HG03039 (cell line): ENCODE data around the gene ANKRD30A.
"Not testable (repeated sequence)": the region's sequence is repeated elsewhere in the genome, so short reads cannot be mapped to it uniquely, and the experiment has no call there.

ENCODE experiments used
- ATAC-seq: cut with Tn5 transposase; IDR thresholded peaks from one replicate; pipeline ENCODE4 v1.9.1; 2021; ENCODE audit warnings: mild to moderate bottlenecking, moderate library complexity; ENCODE audit not compliant: unreplicated experiment

Gene ANKRD30A

DNA sequence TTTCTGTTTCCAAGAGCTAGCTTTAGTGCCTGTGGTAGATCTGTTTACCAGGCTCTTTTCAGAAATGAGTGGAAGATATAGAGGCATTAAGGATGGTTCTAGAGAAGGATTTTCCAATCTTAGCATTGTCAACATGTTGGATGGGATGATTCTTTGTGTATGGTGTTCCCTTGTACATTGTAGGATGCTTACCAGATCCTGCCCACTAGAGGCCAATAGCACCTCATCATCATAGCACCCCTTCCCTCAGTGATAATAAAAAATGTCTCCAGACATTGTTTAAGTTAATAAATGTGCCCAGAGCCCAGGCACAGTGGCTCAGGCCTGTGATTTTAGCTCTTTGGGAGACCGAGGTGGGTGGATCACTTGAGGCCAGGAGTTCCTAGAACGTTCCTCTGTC lies 121.2 kb downstream of the ANKRD30A start:
- ATAC-seq, result no peak

DNA sequence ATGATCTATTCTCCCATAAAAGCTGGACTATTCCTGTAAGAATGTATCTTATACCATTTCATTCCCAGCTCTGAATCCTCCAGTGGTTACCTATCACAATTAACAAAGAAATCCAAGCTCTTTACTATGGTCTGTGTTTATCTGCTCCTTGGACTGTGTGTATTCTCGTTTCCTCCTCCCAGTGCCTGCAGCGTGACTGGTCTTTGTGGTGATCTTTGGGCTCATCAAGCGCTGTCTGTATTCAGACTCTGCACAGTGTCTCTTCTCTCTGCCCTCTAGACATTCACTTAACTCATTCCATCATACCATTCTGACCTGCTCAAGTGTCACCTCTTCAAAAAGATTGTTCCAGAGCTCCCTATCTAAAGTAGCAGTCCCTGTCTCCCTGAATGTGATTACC lies 130.4 kb downstream of the ANKRD30A start:
- ATAC-seq, result not testable (repeated sequence)

DNA sequence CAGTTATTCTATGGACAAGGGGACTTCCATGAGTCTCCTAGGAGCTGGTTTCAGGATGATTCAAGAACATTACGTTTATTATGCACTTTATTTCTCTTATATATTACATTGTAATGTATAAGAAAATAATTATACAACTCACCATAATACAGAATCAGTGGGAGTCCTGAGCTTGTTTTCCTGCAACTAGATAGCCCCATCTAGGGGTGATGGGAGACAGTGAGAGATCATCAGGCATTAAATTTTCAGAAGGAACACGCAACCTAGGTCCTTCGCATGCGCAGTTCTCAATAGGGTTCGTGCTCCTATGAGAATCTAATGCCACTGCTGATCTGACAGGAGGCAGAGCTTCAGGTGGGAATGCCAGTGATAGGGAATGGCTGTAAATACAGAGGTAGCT lies 137.9 kb downstream of the ANKRD30A start:
- no peak for ATAC-seq

DNA sequence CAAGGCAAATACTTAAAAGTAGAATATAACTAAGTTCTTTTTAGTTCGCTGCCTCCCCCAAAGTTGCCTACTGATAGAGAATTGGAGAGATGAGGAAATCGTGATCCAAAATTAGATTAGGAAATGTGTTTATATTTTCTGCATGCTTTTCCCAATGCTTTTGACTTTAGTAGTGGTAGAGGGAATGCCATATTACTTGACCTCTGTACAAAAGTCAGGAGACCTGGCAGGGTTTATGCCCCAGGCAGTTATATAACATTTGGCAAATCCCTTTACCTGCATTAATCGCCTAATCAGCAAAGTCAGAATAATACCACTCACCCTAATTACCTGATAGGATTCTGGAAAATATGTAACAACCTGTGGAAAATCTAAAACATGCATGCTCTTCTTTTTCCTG lies 142.9 kb downstream of the ANKRD30A start:
- ATAC-seq, result no peak

DNA sequence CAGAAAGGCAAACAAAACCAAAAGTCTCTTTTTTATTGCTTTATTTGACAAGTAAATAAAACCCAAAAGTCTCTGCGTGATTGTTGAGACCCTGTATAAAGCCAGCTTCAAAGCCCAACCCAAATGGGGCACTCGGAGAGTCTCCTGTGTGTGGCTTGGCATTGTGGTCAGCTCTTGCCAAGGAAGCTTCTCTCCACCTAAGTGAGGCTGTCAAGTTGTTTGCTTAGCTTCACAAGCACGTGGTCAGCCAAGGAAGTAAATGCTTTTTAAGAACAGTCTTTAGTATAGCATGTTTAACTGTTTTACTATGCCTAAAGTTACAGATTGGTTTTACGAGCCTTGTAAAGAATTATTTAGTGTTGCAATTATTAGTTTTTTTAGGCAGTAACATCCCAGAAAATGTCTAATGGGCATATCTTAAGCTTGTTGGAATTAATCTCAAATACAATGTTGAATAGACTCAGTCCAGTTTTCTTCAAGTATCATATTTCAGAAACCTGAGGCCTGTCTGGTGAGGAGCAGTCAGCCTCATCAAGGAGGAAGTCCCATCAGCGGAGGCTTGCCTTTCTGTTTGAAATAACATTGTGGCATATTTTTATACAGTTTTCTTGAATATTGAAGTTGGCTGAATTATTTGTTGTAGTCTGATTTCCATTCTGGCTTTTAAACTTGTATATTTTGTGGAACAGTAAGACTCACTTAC lies 144.3 kb downstream of the ANKRD30A start:
- ATAC-seq, result no peak

DNA sequence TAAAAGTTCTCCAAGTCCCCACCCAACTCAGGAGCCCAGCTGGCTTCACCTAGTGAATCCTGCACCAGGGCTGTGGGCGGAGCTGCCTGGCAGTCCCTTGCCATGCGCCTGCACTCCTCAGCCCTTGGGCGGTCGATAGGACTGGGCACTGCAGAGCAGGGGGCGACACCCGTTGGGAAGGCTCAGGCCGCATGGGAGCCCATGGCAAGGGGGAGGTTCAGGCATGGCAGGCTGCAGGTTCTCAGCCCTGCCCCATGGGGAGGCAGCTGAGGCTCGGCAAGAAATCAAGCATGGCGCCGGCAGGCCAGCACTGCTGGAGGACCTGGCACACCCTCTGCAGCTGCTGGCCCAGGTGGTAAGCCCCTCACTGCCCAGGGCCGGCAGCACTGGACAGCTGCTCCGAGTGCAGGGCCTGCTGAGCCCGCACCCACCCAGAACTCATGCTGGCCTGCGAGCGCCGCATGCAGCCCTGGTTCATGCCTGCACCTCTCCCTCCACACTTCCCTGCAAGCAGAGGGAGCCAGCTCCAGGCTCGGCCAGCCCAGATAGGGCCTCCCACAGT lies 149.9 kb downstream of the ANKRD30A start:
- no peak for ATAC-seq

DNA sequence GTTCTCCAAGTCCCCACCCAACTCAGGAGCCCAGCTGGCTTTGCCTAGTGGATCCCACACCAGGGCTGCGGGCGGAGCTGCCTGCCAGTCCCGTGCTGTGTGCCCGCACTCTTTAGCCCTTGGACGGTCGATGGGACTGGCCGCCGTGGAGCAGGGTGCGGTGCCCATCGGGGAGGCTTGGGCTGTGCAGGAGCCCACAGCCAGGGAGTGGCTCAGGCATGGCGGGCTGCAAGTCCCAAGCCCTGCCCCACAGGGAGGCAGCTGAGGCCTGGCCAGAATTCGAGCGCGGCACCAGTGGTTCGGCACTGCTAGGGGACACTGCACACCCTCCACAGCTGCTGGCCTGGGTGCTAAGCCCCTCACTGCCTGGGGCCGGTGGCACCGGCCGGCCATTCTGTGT lies 159.7 kb downstream of the ANKRD30A start:
- ATAC-seq, result no peak

DNA sequence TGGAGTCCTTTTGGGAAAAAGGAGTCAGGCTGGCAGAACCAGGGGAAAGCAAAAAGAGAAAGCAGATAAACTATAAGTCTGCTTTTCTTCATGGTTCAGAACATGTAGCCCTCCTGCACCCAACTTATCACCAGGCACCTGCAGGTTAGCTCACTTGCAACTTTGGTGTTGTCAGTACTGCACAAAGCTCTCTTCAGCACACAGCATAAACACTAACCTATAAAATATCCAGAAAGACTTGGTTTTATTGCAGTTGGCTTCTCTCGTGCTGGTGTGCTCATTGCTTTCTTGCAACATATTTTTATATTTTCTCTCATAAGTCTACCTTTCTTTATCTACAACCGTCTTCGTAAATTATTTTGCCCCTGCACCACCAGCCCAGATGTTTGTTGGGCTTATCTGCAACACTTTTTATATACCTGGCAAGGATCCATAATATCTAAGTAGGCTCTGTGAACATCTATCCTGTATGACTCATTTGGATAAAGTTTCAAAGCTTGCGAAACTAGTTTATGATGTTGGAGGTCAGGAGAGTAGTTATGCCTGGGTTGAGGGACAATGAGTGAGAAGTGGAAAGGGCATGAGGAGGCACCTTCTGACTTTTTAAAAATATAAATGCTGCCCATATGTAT lies 164.6 kb downstream of the ANKRD30A start:
- no peak for ATAC-seq

DNA sequence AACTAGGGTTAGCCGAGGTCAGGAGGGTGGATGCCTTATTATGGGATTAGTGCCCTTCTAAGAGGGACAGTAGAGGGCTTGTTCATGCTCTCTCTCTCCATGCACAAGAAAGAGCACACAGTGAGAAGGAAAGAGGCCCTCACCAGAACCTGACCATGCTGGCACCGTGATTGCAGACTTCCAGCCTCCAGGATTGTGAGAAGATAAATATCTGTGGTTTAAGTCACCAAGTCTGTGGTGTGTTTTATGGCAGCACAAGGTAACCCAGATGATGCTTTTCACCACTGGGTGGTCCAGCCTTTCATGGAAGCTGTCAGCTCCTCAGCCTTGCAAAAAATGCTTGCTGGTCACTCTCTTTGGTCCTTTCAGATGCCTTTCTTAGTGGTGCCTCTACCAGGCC lies 175.9 kb downstream of the ANKRD30A start:
- ATAC-seq, result no peak

DNA sequence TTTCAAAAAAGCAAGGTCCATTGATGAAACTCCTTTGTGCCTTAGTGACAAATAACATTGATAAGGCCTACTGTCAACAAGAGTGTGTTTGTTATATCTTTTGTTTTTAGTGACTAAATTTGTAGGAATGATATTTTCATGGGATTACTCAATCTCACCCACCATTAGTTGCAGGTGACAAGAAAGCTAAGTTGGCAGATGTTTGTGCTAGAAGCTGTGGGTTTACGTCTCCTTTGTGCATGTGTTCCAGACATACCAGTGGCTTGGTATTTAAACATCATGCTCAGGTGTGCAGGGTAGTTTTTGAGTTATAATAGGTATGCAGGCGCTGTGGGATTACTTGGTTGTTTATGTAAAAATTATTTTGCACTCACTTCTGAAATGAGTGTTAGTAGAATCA lies 178.6 kb downstream of the ANKRD30A start:
- ATAC-seq, result no peak

DNA sequence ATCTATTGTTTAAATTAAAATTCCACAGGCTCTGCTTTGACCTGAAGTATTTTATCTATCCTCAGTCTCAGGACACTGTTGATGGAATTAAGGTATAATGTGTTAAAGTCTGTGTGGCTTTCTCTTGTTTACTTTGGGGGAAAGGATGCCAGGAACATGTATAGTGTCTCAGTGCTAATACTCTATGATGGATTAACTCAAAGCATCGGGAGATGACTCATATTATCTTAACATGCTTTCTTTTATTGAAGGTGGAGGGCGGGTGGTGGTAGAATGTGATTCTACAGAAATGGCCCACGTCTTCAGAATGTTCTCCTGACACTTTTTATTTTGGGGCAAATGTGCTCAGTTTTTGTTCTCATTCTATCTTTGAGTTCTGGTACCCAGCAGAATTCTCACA lies 189.0 kb downstream of the ANKRD30A start:
- no peak for ATAC-seq

DNA sequence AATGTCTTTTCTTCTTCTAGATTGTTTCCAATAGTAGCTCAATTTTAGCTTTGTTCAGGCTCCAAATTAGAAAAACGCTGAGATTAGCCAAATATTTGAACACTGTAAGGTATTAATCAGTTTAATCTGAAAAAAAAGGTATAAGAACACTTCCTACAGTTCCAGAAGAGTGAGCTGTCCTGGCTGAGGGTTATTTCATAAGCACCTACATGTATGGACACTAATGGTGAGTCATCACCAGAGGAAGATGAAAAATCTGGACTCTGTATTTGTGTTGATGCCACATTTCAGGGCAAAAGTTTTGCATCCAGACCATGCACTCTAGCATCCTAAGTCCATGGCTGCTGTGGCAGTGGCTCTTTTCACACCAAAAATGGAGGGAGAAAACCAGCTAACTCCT lies 189.5 kb downstream of the ANKRD30A start:
- ATAC-seq, result no peak

DNA sequence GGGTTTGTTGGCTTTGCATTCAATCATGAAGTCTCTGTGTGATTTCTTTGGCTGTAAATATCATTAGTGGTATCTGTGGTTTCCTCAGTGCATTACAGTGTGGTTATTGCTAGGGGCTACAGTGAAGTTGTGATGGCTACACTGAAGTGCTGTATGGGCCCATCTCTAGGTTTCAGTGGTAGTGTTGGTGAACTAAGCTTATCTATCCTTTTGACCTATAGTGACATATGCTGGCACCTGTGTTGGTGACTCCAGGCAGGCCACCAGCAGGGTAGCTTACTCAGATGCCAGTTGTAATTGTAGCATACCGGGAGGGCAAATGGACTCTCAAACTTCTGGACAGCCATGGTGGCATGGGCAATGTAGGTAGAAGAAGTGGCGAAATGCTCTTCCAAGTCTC lies 219.0 kb downstream of the ANKRD30A start:
- ATAC-seq, result no peak

DNA sequence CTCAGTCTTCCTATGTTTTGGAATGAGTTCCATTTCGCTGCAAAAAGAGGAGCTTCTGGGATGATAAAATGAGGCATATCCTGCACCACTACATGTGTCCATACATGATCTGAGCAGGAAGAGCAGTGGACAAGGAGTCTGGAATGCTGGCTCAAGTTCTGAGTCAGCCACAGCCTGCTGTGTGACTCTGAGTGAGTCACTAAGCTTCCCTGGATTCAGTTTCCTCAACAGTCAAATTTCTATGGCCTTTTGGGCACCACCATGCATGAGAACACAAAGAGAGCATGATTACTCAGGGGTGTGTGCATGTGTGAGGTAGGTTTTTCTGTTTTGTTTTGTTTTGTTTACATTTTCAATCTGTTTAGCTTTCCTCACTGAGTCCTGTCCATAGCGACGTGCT lies 254.6 kb downstream of the ANKRD30A start:
- no peak for ATAC-seq

DNA sequence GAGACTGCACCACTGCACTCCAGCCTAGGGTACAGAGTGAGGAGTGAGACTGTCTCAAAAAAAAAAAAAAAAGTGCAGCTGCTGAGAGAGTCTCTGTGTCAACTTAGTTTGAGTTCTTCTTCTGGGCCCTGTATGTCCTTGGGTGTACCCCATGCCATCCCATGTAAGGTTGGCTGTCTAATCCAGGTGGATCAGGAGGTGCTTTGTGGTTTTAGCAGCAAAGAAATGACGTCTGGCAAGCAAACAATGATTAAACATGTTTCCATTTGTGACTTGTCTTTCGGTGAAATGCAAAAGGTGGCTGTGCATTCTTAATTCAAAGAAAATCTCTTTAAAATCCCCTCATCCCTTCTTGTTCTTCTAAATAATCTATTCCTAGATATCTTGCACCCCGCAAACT lies 255.9 kb downstream of the ANKRD30A start:
- ATAC-seq, result no peak

DNA sequence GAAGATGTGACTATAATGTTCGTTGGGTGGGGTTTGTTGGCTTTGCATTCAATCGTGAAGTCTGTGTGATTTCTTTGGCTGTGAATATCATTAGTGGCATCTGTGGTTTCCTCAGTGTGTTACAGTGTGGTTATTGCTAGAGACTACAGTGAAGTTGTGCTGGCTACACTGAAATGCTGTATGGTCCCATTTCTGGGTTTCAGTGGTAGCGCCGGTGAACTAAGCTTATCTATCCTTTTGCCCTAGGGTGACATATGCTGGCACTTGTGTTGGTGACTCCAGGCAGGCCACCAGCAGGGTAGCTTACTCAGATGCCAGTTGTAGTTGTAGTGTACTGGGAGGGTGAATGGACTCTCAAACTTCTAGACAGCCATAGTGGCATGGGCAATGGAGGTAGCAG lies 259.5 kb downstream of the ANKRD30A start:
- no peak for ATAC-seq

DNA sequence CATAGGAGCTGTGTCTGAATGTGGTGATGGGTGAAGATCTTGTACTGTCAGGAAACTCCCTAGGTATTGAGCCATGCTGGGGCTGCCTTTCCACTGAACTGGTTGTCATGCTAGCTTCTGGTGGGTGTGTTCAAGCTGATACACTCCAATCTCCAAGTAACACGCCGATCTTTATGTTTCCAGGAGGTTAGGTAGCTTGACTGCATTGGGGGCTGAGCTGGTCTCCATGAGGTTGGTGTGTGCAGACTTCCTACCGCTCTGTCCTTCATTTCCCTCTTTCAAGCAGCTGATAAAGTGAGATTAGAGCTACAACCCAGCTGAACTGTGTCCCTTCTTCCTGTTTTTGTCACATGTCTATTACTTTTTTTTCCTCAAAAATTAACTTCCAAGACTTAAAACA lies 265.5 kb downstream of the ANKRD30A start:
- no peak for ATAC-seq

DNA sequence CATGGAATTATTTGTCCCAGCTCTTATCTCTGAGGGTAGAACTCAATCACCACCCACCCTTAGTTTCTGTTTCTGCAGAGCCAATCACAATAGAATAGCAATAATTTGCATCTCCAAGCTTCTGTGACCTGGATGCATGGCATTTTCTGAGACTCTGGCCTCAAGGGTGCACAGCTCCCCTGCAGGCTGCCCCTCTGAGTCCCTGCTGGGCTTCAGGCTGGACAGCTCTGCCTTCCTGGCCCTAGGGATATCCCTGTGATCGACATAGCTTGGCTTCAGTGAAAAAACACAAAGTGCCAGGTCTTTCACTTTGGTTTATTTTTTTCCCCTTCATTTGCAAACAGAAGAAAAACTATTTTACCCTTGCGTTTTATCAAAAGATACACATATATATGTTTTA lies 275.4 kb downstream of the ANKRD30A start:
- not testable (repeated sequence) for ATAC-seq

DNA sequence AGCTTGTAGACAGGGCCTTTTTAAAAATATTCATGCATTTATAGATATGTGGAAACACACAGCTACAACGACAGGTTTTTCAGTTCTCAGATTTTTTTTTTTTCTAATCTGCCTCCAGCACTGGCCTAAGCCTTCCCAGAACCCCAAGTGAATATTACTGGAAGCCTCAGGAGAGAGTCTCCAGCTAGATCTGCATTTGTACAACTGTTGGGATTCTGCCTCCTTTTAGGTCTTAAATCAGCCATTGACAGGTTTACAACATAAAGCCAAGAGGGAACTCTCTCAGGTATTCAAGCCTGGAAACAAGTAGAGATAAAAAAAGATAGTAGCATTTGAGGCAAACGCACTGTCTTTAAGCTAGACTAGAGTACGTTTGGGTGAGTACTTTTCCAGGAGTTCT lies 275.8 kb downstream of the ANKRD30A start:
- ATAC-seq, result no peak

DNA sequence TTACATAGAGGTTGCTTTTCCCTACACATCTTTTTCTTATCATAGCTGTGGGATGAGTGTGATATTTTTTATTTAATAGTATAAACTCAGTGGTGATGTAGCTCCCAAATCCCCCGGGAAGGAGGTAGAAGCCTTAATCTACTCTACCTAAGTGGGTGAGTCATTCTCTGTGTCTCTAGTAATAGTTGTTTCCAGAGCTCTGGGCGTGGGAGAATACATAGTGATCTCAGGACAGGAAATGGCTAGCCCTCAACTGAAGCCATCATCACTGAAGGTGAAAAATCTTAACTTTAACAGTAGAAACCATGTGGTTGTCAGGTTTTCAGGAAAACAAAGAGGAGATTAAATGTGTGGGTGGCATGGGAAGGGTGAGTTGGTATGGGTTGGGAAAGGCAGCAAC lies 278.4 kb downstream of the ANKRD30A start:
- no peak for ATAC-seq
